Measurements from ENCODE around the gene COL4A2.
"Not testable (repeated sequence)": the region's sequence is repeated elsewhere in the genome, so short reads cannot be mapped to it uniquely, and the experiment has no call there.

COL4A2 gene

GRCh38 chr13:110531671-110532083, 224.6 kb downstream of the COL4A2 start (continued):
- TF ChIP-seq ZNF548 (tag by site-specific recombination; IDR thresholded peaks at IDR 0.05) (no peak), ZNF404 (tag by site-specific recombination; IDR thresholded peaks at IDR 0.05) (no peak), BCL11A (tag by site-specific recombination; IDR thresholded peaks at IDR 0.05; ENCODE audit: low read depth) (no peak)
- TF ChIP-seq, protein P1, sequence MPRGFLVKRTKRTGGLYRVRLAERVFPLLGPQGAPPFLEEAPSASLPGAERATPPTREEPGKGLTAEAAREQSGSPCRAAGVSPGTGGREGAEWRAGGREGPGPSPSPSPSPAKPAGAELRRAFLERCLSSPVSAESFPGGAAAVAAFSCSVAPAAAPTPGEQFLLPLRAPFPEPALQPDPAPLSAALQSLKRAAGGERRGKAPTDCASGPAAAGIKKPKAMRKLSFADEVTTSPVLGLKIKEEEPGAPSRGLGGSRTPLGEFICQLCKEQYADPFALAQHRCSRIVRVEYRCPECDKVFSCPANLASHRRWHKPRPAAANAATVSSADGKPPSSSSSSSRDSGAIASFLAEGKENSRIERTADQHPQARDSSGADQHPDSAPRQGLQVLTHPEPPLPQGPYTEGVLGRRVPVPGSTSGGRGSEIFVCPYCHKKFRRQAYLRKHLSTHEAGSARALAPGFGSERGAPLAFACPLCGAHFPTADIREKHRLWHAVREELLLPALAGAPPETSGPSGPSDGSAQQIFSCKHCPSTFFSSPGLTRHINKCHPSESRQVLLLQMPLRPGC (tag by site-specific recombination; IDR thresholded peaks at IDR 0.05), result no peak

DNA sequence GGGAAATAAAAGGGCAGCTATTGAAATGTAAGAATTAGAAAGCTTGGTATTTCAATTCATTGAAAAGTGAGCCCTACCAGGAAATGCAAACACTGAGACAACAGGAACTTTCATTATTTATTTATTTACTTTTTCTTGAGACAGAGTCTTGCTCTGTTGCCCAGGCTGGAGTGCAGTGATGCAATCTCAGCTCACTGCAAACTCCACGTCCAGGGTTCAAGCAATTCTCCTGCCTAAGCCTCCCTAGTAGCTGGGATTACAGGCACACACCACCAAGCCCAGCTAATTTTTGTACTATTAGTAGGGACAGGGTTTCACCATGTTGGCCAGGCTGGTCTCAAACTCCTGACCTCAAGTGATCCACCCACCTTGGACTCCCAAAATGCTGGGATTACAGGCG, 225.2 kb downstream of the COL4A2 start:
- H3K36me3 ChIP-seq (ENCODE audit: control insufficient read depth in 2 of 2, insufficient read depth in 1 of 2, low read length in 2 of 2); H3K4me3 ChIP-seq (ENCODE audit: low read depth, low read length); H3K27ac ChIP-seq (ENCODE audit: extremely low read depth, low read depth, low read length); H3K4me1 ChIP-seq (ENCODE audit: control insufficient read depth, insufficient read depth, low read length); H3K9me3 ChIP-seq (ENCODE audit: control insufficient read depth, insufficient read depth, low read depth, low read length); CTCF ChIA-PET: not testable (repeated sequence)
- POLR2A ChIA-PET, result interaction anchor here (1.1 kb wide), 1 partner anchor 30 kb away, joined by 3 read pairs; the partner anchor contains the start of gene RAB20

DNA sequence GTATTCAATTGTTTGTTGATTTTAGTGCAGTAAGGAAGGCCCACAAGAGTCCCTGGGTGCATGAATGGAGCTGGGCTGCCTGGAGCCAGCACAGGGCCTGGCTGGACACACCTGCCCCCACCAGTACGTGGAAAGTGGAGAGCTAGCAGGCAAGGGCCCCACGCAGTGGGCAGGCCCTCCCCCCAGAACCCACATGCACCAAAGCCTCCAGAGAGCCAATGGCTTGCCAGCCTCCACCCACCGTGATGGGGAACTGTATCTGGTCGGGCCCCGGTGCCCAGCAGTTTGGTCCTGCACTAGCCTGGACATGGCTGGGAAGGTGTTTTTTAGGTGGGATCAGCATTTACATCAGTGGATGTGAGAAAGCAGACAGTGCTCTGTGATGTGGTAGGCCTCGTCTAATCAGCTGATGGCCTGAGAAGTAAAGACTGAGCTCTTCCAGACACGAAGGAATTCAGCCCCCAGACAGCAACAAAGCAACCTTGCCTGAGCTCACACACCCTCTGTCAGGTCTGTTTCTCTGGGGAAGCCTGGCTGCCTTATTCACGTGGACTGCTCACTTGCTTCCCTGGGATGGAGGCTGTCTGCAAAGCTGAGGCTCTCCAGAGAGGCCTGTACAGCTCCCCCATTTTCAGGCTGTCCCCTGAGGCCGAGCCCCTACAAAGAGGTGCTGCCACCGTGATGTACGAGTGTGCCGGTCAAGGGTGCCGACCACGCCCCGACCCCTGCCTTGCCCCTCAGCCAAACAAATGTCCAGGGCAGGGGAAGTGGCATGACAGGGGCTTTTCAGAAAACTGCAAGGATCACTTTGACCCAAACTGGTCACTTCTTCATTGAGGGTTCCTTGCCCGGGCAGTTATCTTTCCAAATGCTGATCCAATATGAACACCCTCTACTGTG, 226.9 kb downstream of the COL4A2 start:
- H3K4me1 ChIP-seq (ENCODE audit: control insufficient read depth, insufficient read depth, low read length), result no peaks in the 10 kb centered on the region
- no peak overlapping the region for H3K4me3 ChIP-seq (ENCODE audit: low read depth, low read length)
- TF ChIP-seq ZNF830 (tag by site-specific recombination; IDR thresholded peaks at IDR 0.05; ENCODE audit: low read depth) (no peak), KLF16 (tag by site-specific recombination; IDR thresholded peaks at IDR 0.05) (no peak), ZNF23 (tag by site-specific recombination; IDR thresholded peaks at IDR 0.05; ENCODE audit: borderline replicate concordance) (no peak), TCF7L2 (IDR thresholded peaks at IDR 0.05; ENCODE audit: borderline replicate concordance, low read depth, low read length) (no peak), ZNF335 (tag by site-specific recombination; conservative IDR thresholded peaks at IDR 0.05) (no peak), BCL11B (tag by site-specific recombination; IDR thresholded peaks at IDR 0.05; ENCODE audit: low read depth) (no peak)
- ChIA-PET POLR2A (no interaction called here), CTCF (interaction anchor here (0.6 kb wide), 1 partner anchor 51 kb away, joined by 4 read pairs; no protein-coding TSS in a partner anchor)
- H3K9me3 ChIP-seq (ENCODE audit: control insufficient read depth, insufficient read depth, low read depth, low read length), result no peaks in the 10 kb centered on the region
- H3K36me3 ChIP-seq (ENCODE audit: control insufficient read depth in 2 of 2, insufficient read depth in 1 of 2, low read length in 2 of 2), result no peaks in the 10 kb centered on the region
- H3K27ac ChIP-seq (ENCODE audit: extremely low read depth, low read depth, low read length), result no peak overlapping the region

GRCh38 chr13:110535526-110535925, 228.4 kb downstream of the COL4A2 start:
- ChIA-PET POLR2A (no interaction called here), CTCF (no interaction called here)
- Histone ChIP-seq H3K9me3 (ENCODE audit: control insufficient read depth, insufficient read depth, low read depth, low read length) (no peaks in the 10 kb centered on the region), H3K36me3 (ENCODE audit: control insufficient read depth in 2 of 2, insufficient read depth in 1 of 2, low read length in 2 of 2) (no peaks in the 10 kb centered on the region), H3K4me1 (ENCODE audit: control insufficient read depth, insufficient read depth, low read length) (no peaks in the 10 kb centered on the region), H3K27ac (ENCODE audit: extremely low read depth, low read depth, low read length) (no peak overlapping the region), H3K4me3 (ENCODE audit: low read depth, low read length) (no peak overlapping the region)
- no peak for TF ChIP-seq ZNF248 (tag by site-specific recombination; IDR thresholded peaks at IDR 0.05)
- no peak for TF ChIP-seq ZBTB7A (tag by site-specific recombination; IDR thresholded peaks at IDR 0.05; ENCODE audit: low read depth)

GRCh38 chr13:110536006-110536693, 229.1 kb downstream of the COL4A2 start:
- Histone ChIP-seq H3K9me3 (ENCODE audit: control insufficient read depth, insufficient read depth, low read depth, low read length) (no peaks in the 10 kb centered on the region), H3K4me3 (ENCODE audit: low read depth, low read length) (no peak overlapping the region)
- CTCF ChIA-PET, result no interaction called here

More at GRCh38 chr13:110536006-110536693, 229.1 kb downstream of the COL4A2 start:
- no peak overlapping the region for H3K27ac ChIP-seq (ENCODE audit: extremely low read depth, low read depth, low read length)
- TF ChIP-seq, protein P2, sequence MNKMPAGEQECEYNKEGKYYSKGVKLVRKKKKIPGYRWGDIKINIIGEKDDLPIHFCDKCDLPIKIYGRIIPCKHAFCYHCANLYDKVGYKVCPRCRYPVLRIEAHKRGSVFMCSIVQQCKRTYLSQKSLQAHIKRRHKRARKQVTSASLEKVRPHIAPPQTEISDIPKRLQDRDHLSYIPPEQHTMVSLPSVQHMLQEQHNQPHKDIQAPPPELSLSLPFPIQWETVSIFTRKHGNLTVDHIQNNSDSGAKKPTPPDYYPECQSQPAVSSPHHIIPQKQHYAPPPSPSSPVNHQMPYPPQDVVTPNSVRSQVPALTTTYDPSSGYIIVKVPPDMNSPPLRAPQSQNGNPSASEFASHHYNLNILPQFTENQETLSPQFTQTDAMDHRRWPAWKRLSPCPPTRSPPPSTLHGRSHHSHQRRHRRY (tag by site-specific recombination; IDR thresholded peaks at IDR 0.05), result no peak
- TF ChIP-seq, protein P3, sequence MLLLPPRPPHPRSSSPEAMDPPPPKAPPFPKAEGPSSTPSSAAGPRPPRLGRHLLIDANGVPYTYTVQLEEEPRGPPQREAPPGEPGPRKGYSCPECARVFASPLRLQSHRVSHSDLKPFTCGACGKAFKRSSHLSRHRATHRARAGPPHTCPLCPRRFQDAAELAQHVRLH (tag by site-specific recombination; IDR thresholded peaks at IDR 0.05), result no peak
- TF ChIP-seq, protein P4, sequence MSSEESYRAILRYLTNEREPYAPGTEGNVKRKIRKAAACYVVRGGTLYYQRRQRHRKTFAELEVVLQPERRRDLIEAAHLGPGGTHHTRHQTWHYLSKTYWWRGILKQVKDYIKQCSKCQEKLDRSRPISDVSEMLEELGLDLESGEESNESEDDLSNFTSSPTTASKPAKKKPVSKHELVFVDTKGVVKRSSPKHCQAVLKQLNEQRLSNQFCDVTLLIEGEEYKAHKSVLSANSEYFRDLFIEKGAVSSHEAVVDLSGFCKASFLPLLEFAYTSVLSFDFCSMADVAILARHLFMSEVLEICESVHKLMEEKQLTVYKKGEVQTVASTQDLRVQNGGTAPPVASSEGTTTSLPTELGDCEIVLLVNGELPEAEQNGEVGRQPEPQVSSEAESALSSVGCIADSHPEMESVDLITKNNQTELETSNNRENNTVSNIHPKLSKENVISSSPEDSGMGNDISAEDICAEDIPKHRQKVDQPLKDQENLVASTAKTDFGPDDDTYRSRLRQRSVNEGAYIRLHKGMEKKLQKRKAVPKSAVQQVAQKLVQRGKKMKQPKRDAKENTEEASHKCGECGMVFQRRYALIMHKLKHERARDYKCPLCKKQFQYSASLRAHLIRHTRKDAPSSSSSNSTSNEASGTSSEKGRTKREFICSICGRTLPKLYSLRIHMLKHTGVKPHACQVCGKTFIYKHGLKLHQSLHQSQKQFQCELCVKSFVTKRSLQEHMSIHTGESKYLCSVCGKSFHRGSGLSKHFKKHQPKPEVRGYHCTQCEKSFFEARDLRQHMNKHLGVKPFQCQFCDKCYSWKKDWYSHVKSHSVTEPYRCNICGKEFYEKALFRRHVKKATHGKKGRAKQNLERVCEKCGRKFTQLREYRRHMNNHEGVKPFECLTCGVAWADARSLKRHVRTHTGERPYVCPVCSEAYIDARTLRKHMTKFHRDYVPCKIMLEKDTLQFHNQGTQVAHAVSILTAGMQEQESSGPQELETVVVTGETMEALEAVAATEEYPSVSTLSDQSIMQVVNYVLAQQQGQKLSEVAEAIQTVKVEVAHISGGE (tag by site-specific recombination; conservative IDR thresholded peaks at IDR 0.05; ENCODE audit: low read depth), result no peak
- H3K4me1 ChIP-seq (ENCODE audit: control insufficient read depth, insufficient read depth, low read length), result no peaks in the 10 kb centered on the region
- POLR2A ChIA-PET, result no interaction called here
- H3K36me3 ChIP-seq (ENCODE audit: control insufficient read depth in 2 of 2, insufficient read depth in 1 of 2, low read length in 2 of 2), result no peaks in the 10 kb centered on the region
